Activated naive CD4-positive, alpha-beta T cell treated with anti-CD3 and anti-CD28 coated beads, Interleukin-2, amount 50 U/mL, for 16 hours (primary cell): Measurements from ENCODE around the gene GRIK1.

Source experiments
- DNase-seq: peaks from one replicate; pipeline ENCODE4 v3.0.0-alpha.2; 2020

GRIK1 gene

GRCh38 chr21:29661672-29662442 lies 277.9 kb downstream of the GRIK1 start:
- DNase-seq: no peak

GRCh38 chr21:29660047-29660720 lies 279.6 kb downstream of the GRIK1 start:
- no peak for DNase-seq

GRCh38 chr21:29658934-29659203 lies 280.9 kb downstream of the GRIK1 start:
- no peak for DNase-seq

- DNase-seq: no peak
Observed at GRCh38 chr21:29658177-29658933, 281.4 kb downstream of the GRIK1 start.

GRCh38 chr21:29657240-29657989 lies 282.4 kb downstream of the GRIK1 start:
- DNase-seq: no peak

- no peak for DNase-seq
Observed at GRCh38 chr21:29656504-29657239, 283.1 kb downstream of the GRIK1 start.

GRCh38 chr21:29655577-29655976 lies 284.2 kb downstream of the GRIK1 start:
- DNase-seq: no peak

GRCh38 chr21:29654855-29655254 lies 284.9 kb downstream of the GRIK1 start:
- no peak for DNase-seq

- no peak for DNase-seq
Observed at GRCh38 chr21:29654203-29654602, 285.6 kb downstream of the GRIK1 start.

- DNase-seq: no peak
Observed at GRCh38 chr21:29650523-29651022, 289.2 kb downstream of the GRIK1 start.

GRCh38 chr21:29649406-29649814 lies 290.4 kb downstream of the GRIK1 start:
- DNase-seq: no peak

- no peak for DNase-seq
Observed at GRCh38 chr21:29648710-29649240, 291.0 kb downstream of the GRIK1 start.

GRCh38 chr21:29647353-29647781 lies 292.4 kb downstream of the GRIK1 start:
- no peak for DNase-seq

GRCh38 chr21:29645666-29646553 lies 293.9 kb downstream of the GRIK1 start:
- DNase-seq: no peak

- no peak for DNase-seq
Observed at GRCh38 chr21:29643289-29643688, 296.5 kb downstream of the GRIK1 start.

GRCh38 chr21:29642551-29643245 lies 297.1 kb downstream of the GRIK1 start:
- no peak for DNase-seq

GRCh38 chr21:29641635-29642550 lies 297.9 kb downstream of the GRIK1 start:
- no peak for DNase-seq

GRCh38 chr21:29641001-29641634 lies 298.7 kb downstream of the GRIK1 start:
- no peak for DNase-seq

GRCh38 chr21:29640080-29640508 lies 299.7 kb downstream of the GRIK1 start:
- DNase-seq: no peak
